ENCODE data around the gene CLIP1.
A peak's percentile ranks its signal among the peaks of the same experiment; 100 is the strongest.
"Not testable (repeated sequence)": the region's sequence is repeated elsewhere in the genome, so short reads cannot be mapped to it uniquely, and the experiment has no call there.

Gene CLIP1

GRCh38 chr12:122362755-122363154, 59.7 kb downstream of the CLIP1 start:
- no peak for DNase-seq (ENCODE audit: low read depth)
- TF ChIP-seq CTCF (IDR thresholded peaks at IDR 0.05; ENCODE audit: low read depth, low read length) (no peak), MYC (IDR thresholded peaks at IDR 0.05; ENCODE audit: low read depth, low read length) (no peak), MAX (IDR thresholded peaks at IDR 0.05; ENCODE audit: low read depth, low read length) (no peak), POLR2A (IDR thresholded peaks at IDR 0.05; ENCODE audit: extremely low read depth, insufficient read length) (no peak)
- H3K4me3 ChIP-seq (ENCODE audit: low read depth, low read length): no peak overlapping the region

- DNase-seq (ENCODE audit: low read depth); H3K4me3 ChIP-seq (ENCODE audit: low read depth, low read length): not testable (repeated sequence)
These were observed 64.1 kb downstream of the CLIP1 start for GRCh38 chr12:122358403-122358802.

GRCh38 chr12:122357536-122357935, 64.9 kb downstream of the CLIP1 start:
- DNase-seq (ENCODE audit: low read depth); H3K4me3 ChIP-seq (ENCODE audit: low read depth, low read length): not testable (repeated sequence)

GRCh38 chr12:122356991-122357390, 65.5 kb downstream of the CLIP1 start:
- not testable (repeated sequence) for H3K4me3 ChIP-seq (ENCODE audit: low read depth, low read length); DNase-seq (ENCODE audit: low read depth)

- TF ChIP-seq MAX (IDR thresholded peaks at IDR 0.05; ENCODE audit: low read depth, low read length) (0 out of 2 replicates have a peak, but pooled peaks have one; percentile 22), CTCF (IDR thresholded peaks at IDR 0.05; ENCODE audit: low read depth, low read length) (peak; percentile 89), POLR2A (IDR thresholded peaks at IDR 0.05; ENCODE audit: extremely low read depth, insufficient read length) (no peak), MYC (IDR thresholded peaks at IDR 0.05; ENCODE audit: low read depth, low read length) (no peak)
- peak; percentile 76 for DNase-seq (ENCODE audit: low read depth)
- H3K4me3 ChIP-seq (ENCODE audit: low read depth, low read length): no peak overlapping the region
These were observed 66.3 kb downstream of the CLIP1 start for GRCh38 chr12:122356192-122356635.

GRCh38 chr12:122355706-122356105, 66.8 kb downstream of the CLIP1 start:
- TF ChIP-seq MYC (IDR thresholded peaks at IDR 0.05; ENCODE audit: low read depth, low read length) (no peak), POLR2A (IDR thresholded peaks at IDR 0.05; ENCODE audit: extremely low read depth, insufficient read length) (no peak)
- no peak for DNase-seq (ENCODE audit: low read depth)
- no peak overlapping the region for H3K4me3 ChIP-seq (ENCODE audit: low read depth, low read length)

- no peak for TF ChIP-seq POLR2A (IDR thresholded peaks at IDR 0.05; ENCODE audit: extremely low read depth, insufficient read length)
- no peak overlapping the region for H3K4me3 ChIP-seq (ENCODE audit: low read depth, low read length)
- no peak for DNase-seq (ENCODE audit: low read depth)
These were observed 67.4 kb downstream of the CLIP1 start for GRCh38 chr12:122354958-122355641.

- DNase-seq (ENCODE audit: low read depth): no peak
- no peak for TF ChIP-seq CTCF (IDR thresholded peaks at IDR 0.05; ENCODE audit: low read depth, low read length)
- TF ChIP-seq MAX (IDR thresholded peaks at IDR 0.05; ENCODE audit: low read depth, low read length): no peak
- no peak for TF ChIP-seq POLR2A (IDR thresholded peaks at IDR 0.05; ENCODE audit: extremely low read depth, insufficient read length)
- TF ChIP-seq MYC (IDR thresholded peaks at IDR 0.05; ENCODE audit: low read depth, low read length): no peak
- H3K4me3 ChIP-seq (ENCODE audit: low read depth, low read length): no peak overlapping the region
These were observed 70.1 kb downstream of the CLIP1 start for GRCh38 chr12:122352394-122352793.
